Measurements from ENCODE around the gene ZZZ3.

DNA sequence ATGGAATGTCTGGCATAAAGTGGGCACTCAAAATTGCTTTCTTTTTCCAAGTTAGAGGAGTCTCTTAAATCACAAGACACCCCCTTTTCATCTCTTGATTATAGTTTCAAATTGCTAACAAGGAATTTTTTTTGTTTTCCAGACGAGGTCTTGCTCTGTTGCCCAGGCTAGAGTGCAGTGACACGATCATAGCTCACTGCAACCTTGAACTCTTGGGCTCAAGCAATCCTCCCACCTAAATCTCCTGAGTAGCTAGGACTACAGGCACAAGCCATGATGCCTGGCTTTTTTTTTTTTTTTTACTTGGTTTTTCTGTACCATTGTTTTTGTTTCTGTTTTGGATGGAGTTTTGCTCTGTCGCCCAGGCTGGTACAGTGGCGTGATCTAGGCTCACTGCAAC, 20.8 kb downstream of the ZZZ3 start:
- TF ChIP-seq, protein P1, sequence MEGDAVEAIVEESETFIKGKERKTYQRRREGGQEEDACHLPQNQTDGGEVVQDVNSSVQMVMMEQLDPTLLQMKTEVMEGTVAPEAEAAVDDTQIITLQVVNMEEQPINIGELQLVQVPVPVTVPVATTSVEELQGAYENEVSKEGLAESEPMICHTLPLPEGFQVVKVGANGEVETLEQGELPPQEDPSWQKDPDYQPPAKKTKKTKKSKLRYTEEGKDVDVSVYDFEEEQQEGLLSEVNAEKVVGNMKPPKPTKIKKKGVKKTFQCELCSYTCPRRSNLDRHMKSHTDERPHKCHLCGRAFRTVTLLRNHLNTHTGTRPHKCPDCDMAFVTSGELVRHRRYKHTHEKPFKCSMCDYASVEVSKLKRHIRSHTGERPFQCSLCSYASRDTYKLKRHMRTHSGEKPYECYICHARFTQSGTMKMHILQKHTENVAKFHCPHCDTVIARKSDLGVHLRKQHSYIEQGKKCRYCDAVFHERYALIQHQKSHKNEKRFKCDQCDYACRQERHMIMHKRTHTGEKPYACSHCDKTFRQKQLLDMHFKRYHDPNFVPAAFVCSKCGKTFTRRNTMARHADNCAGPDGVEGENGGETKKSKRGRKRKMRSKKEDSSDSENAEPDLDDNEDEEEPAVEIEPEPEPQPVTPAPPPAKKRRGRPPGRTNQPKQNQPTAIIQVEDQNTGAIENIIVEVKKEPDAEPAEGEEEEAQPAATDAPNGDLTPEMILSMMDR (IDR thresholded peaks at IDR 0.05; ENCODE audit: poor library complexity) = no peak
- no peak for TF ChIP-seq EZH2 (IDR thresholded peaks at IDR 0.05; ENCODE audit: borderline replicate concordance)

Measured in hepatocyte (in vitro differentiated cells).